Measurements from ENCODE around the gene DICER1.

The DICER1 gene

GRCh38 chr14:95068080-95068479, 89.2 kb downstream of the DICER1 start:
- H3K79me2 ChIP-seq (ENCODE audit: low read length): no peaks in the 10 kb centered on the region
- no peaks in the 10 kb centered on the region for H3K36me3 ChIP-seq (replicated peaks; ENCODE audit: insufficient read depth, low read length)
- H3K27ac ChIP-seq (ENCODE audit: low read length): no peak overlapping the region
- no peaks in the 10 kb centered on the region for H3K4me1 ChIP-seq (ENCODE audit: low read length)
- no peak for DNase-seq
- no peaks in the 10 kb centered on the region for H3K9me2 ChIP-seq (replicated peaks; ENCODE audit: insufficient read depth, low read length)
- no peaks in the 10 kb centered on the region for H3F3A ChIP-seq (ENCODE audit: insufficient read depth, low read length)
- no peak for TF ChIP-seq CTCF (IDR thresholded peaks at IDR 0.05; ENCODE audit: low read length)
- no peak for TF ChIP-seq EZH2 (optimal IDR thresholded peaks at IDR 0.05; ENCODE audit: low read depth, low read length)
- TF ChIP-seq EZH2phosphoT487 (IDR thresholded peaks at IDR 0.05; ENCODE audit: low read length): no peak
- H4K20me1 ChIP-seq (ENCODE audit: insufficient read depth, low read length): no peaks in the 10 kb centered on the region
- H2AFZ ChIP-seq (ENCODE audit: low read length): no peak overlapping the region
- no peaks in the 10 kb centered on the region for H3K9me3 ChIP-seq (replicated peaks; ENCODE audit: insufficient read depth, low read length)
- H3K4me2 ChIP-seq (ENCODE audit: low read depth, low read length): no peak overlapping the region
- H3K9ac ChIP-seq (ENCODE audit: low read length): no peak overlapping the region
- no peaks in the 10 kb centered on the region for H3K27me3 ChIP-seq (replicated peaks; ENCODE audit: insufficient read depth, low read length)
- no peak overlapping the region for H3K4me3 ChIP-seq (ENCODE audit: low read length)

GRCh38 chr14:95067526-95067925, 89.8 kb downstream of the DICER1 start:
- Histone ChIP-seq H4K20me1 (ENCODE audit: insufficient read depth, low read length) (no peaks in the 10 kb centered on the region), H3K9ac (ENCODE audit: low read length) (no peak overlapping the region), H3K4me1 (ENCODE audit: low read length) (no peaks in the 10 kb centered on the region), H3K9me2 (replicated peaks; ENCODE audit: insufficient read depth, low read length) (no peaks in the 10 kb centered on the region), H3K79me2 (ENCODE audit: low read length) (no peaks in the 10 kb centered on the region), H3K27ac (ENCODE audit: low read length) (no peak overlapping the region), H3K4me2 (ENCODE audit: low read depth, low read length) (no peak overlapping the region), H3F3A (ENCODE audit: insufficient read depth, low read length) (no peaks in the 10 kb centered on the region), H3K27me3 (replicated peaks; ENCODE audit: insufficient read depth, low read length) (no peaks in the 10 kb centered on the region), H3K4me3 (ENCODE audit: low read length) (no peak overlapping the region), H3K9me3 (replicated peaks; ENCODE audit: insufficient read depth, low read length) (no peaks in the 10 kb centered on the region), H3K36me3 (replicated peaks; ENCODE audit: insufficient read depth, low read length) (no peaks in the 10 kb centered on the region), H2AFZ (ENCODE audit: low read length) (no peak overlapping the region)
- TF ChIP-seq EZH2 (optimal IDR thresholded peaks at IDR 0.05; ENCODE audit: low read depth, low read length) (no peak), EZH2phosphoT487 (IDR thresholded peaks at IDR 0.05; ENCODE audit: low read length) (no peak)
- DNase-seq: no peak

GRCh38 chr14:95066427-95066986, 90.8 kb downstream of the DICER1 start:
- no peak for DNase-seq
- H4K20me1 ChIP-seq (ENCODE audit: insufficient read depth, low read length): no peaks in the 10 kb centered on the region
- H3F3A ChIP-seq (ENCODE audit: insufficient read depth, low read length): no peaks in the 10 kb centered on the region

More at GRCh38 chr14:95066427-95066986, 90.8 kb downstream of the DICER1 start:
- Histone ChIP-seq H3K79me2 (ENCODE audit: low read length) (no peaks in the 10 kb centered on the region), H3K27ac (ENCODE audit: low read length) (no peak overlapping the region), H3K4me3 (ENCODE audit: low read length) (no peak overlapping the region), H3K27me3 (replicated peaks; ENCODE audit: insufficient read depth, low read length) (no peaks in the 10 kb centered on the region), H3K9ac (ENCODE audit: low read length) (no peak overlapping the region), H2AFZ (ENCODE audit: low read length) (no peak overlapping the region), H3K4me1 (ENCODE audit: low read length) (no peaks in the 10 kb centered on the region), H3K9me3 (replicated peaks; ENCODE audit: insufficient read depth, low read length) (no peaks in the 10 kb centered on the region), H3K9me2 (replicated peaks; ENCODE audit: insufficient read depth, low read length) (no peaks in the 10 kb centered on the region), H3K4me2 (ENCODE audit: low read depth, low read length) (no peak overlapping the region), H3K36me3 (replicated peaks; ENCODE audit: insufficient read depth, low read length) (no peaks in the 10 kb centered on the region)
- TF ChIP-seq EZH2 (optimal IDR thresholded peaks at IDR 0.05; ENCODE audit: low read depth, low read length) (no peak), CTCF (IDR thresholded peaks at IDR 0.05; ENCODE audit: low read length) (no peak), EZH2phosphoT487 (IDR thresholded peaks at IDR 0.05; ENCODE audit: low read length) (no peak)

All from MM.1S (cell line).